Subcutaneous abdominal adipose tissue (tissue), 5 donors: ENCODE results near the gene HLA-DMB.
A peak's percentile ranks its signal among the peaks of the same experiment; 100 is the strongest.

Source experiments
- H3K27ac ChIP-seq: one replicate; pipeline ENCODE4 v1.7.0; 2013; ENCODE audit warnings: low read depth, mild to moderate bottlenecking, inconsistent platforms, low read length, moderate library complexity
- H3K27me3 ChIP-seq, 5 donors: one replicate each; pipeline ENCODE4 v1.7.0; 2013; ENCODE audit warnings: low read length in 5 of 5, inconsistent platforms in 1 of 5; ENCODE audit not compliant: control insufficient read depth in 5 of 5, insufficient read depth in 4 of 5
- H3K36me3 ChIP-seq, 5 donors: one replicate each; pipeline ENCODE4 v1.7.0; 2013; ENCODE audit warnings: low read length in 5 of 5; ENCODE audit not compliant: control insufficient read depth in 5 of 5, insufficient read depth in 5 of 5
- H3K4me1 ChIP-seq, 5 donors: one replicate each; pipeline ENCODE4 v1.7.0; 2013; ENCODE audit warnings: low read length in 5 of 5, mild to moderate bottlenecking in 3 of 5, moderate library complexity in 1 of 5; ENCODE audit not compliant: control insufficient read depth in 5 of 5, insufficient read depth in 5 of 5
- H3K4me3 ChIP-seq, 5 donors: one replicate each; pipeline ENCODE4 v1.7.0; 2013; ENCODE audit warnings: low read length in 5 of 5, low read depth in 1 of 5
- H3K9ac ChIP-seq, 5 donors: one replicate each; pipeline ENCODE4 v1.7.0; 2013; ENCODE audit warnings: low read length in 5 of 5, mild to moderate bottlenecking in 4 of 5, moderate library complexity in 3 of 5
- H3K9me3 ChIP-seq, 5 donors: one replicate each; pipeline ENCODE4 v1.7.0; 2013; ENCODE audit warnings: low read length in 5 of 5; ENCODE audit not compliant: control insufficient read depth in 5 of 5
- donor health status: healthy.
- donor health status: healthy.
- donor health status: healthy.
- donor health status: healthy.
- donor health status: healthy.

HLA-DMB gene

DNA sequence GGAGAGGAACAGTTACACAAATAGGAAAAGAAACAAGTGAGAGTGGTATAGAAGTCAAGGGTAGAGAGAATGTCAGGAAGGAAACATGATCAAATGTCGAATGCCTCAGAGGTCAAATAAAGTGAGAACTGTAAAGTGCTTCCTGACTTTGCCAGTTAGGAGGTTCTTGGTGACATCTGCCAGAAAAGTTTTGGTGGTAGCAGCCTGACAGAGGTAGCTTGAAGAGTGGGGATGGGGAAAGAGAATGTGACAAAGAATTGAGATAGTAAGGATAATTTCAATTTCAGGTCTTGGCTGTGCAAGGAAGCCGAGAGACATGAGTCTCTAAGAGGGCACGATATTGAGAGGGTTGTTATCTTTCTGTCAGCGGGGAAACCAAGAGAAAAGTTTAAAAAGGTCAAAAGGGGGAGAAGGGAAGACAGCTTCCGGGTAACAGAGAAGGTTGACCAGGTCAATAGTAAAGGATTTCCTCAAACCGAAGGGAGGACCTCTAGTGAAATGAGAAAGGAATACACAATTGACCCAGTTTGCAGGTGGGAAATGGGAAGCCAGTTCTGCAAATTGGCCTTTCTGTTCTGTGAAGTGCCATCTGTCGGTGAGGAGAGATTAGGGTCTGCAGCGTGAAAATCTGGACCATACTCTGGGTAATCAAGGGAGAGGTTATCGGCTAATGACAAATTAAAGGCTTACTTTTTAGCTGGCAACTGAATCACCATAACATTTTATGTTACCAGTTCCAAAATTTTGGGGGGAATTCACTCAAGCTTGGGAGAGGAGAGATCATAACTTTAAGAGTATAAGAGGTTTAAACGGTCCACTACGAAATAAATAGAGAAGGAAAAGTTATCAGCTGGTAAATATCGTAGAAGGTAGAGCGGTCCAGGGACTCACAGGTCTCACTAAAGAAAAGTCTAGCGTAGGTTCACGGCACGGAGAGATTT, 26.6 kb upstream of the HLA-DMB start:
- H3K9ac ChIP-seq = peak overlapping the region; percentile 76 to 100 (median 99)
- H3K27ac ChIP-seq = peak overlapping the region; percentile 100
- peak overlapping the region; percentile 86 to 99 (median 97) for H3K4me3 ChIP-seq
- H3K36me3 ChIP-seq = peaks cover 0 to 1% (median 0%) of the 10 kb centered on the region in 5 donors
- peaks cover 12 to 46% (median 39%) of the 10 kb centered on the region in 5 donors for H3K4me1 ChIP-seq
- peaks cover 0 to 2% (median 0%) of the 10 kb centered on the region in 5 donors for H3K27me3 ChIP-seq
- H3K9me3 ChIP-seq = no peaks in the 10 kb centered on the region

DNA sequence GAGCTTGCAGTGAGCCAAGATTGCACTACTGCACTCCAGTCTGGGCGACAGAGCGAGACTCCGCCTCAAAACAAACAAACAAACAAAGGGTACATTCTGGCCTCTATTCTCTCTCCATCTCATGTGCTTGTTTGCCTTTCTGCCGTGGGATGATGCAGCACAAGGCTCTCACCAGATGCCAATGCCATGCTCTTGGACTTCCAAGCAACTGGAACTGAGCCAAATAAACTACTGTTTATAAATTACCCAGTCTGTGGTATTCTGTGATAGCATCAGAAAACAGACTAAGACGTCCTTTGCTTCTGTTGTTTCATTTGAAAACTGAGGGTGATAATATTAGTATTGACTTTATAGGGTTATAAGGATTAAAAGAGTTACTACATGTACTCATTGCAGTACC, 23.9 kb upstream of the HLA-DMB start:
- Histone ChIP-seq H3K27ac (no peak overlapping the region), H3K4me1 (peaks cover 6 to 36% (median 35%) of the 10 kb centered on the region in 5 donors), H3K9me3 (no peaks in the 10 kb centered on the region), H3K36me3 (no peaks in the 10 kb centered on the region), H3K27me3 (no peaks in the 10 kb centered on the region), H3K4me3 (no peak overlapping the region), H3K9ac (no peak overlapping the region)

DNA sequence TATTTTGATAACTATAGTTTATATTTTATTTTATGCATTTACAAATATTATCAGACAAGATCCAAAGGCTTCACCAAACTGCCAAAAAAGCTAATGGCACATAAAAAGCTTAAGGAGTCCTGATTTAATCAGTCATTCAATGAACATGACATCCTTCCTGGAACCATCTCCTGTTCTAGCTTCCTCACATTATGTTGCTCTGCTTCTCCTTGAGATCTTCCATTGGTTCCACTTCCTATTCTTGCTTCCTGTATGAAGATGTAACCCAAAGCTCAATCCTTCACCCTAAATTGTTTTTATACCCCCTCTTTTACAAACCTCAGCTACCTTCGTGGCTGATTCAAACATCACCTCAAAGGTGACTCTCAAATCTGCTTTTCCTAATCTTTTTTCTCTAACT, 23.0 kb upstream of the HLA-DMB start:
- Histone ChIP-seq H3K27me3 (no peaks in the 10 kb centered on the region), H3K9ac (no peak overlapping the region), H3K9me3 (no peaks in the 10 kb centered on the region), H3K36me3 (no peaks in the 10 kb centered on the region), H3K27ac (no peak overlapping the region), H3K4me1 (peaks cover 3 to 29% (median 28%) of the 10 kb centered on the region in 5 donors), H3K4me3 (no peak overlapping the region)

DNA sequence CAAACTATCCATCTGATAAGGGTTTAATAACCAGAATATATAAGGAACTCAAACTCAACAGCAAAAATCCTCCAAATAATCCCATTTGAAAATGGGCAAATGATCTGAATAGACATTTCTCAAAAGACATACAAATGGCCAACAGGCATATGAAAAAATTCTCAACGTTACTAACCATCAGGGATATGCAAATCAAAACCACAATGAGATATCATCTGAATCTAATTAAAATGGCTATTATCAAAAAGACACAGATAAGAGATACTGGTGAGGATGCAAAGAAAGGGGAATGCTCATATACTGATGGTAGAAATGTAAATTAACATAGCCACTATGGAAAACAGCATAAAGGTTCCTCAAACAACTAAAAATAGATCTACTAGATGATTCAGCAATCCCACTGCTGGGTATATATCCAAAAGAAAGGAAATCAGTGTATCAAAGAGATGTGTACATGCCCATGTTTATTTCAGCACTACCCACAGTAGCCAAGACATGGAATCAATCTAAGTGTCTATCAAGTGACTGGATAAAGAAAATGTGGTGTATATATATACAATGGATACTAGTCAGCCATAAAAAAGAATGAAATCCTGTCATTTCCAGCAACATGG, 21.5 kb upstream of the HLA-DMB start:
- H3K9me3 ChIP-seq = no peaks in the 10 kb centered on the region
- H3K27ac ChIP-seq = no peak overlapping the region
- H3K36me3 ChIP-seq = no peaks in the 10 kb centered on the region
- peaks cover 2 to 26% (median 22%) of the 10 kb centered on the region in 5 donors for H3K4me1 ChIP-seq
- no peaks in the 10 kb centered on the region for H3K27me3 ChIP-seq
- H3K9ac ChIP-seq = no peak overlapping the region
- H3K4me3 ChIP-seq = no peak overlapping the region

DNA sequence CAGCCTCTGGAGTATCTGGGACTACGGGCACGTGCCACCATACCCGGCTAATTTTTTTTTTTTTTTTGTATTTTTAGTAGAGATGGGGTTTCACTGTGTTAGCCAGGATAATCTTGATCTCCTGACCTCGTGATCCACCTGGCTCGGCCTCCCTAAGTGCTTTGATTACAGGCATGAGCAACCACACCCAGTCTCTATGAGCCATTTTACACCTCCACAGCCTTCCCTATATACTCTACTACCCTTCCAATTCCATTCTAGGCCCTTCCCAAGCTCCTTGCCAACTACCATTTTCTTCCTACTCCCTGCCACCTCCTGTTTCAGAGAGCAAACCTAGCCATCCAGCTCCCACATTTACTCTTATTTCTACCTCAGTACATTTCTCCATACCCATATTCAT, 19.7 kb upstream of the HLA-DMB start:
- Histone ChIP-seq H3K4me3 (no peak overlapping the region), H3K9ac (no peak overlapping the region), H3K27ac (no peak overlapping the region), H3K4me1 (peaks cover 0 to 14% (median 12%) of the 10 kb centered on the region in 5 donors), H3K36me3 (no peaks in the 10 kb centered on the region), H3K27me3 (no peaks in the 10 kb centered on the region), H3K9me3 (no peaks in the 10 kb centered on the region)

DNA sequence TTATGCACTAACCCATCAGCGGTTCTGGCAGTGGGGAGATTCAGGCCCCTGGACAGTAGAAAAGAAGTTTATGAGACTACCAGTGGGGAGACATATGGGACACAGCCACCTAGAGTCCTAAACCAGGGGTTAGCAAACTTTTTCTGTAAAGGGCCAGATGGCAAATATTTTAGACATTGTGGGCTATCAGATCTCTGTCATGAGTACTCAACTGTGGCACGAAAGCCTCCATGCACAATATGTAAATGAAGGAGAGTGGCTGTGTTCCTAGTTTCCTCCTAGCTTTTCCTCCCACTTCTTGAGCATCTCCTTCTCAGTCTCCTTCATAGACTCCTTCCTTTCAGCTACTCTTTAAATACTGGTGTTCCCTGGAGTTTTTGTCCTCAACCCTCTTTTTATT, 15.3 kb upstream of the HLA-DMB start:
- Histone ChIP-seq H3K4me1 (peaks cover 2 to 42% (median 21%) of the 10 kb centered on the region in 5 donors), H3K9me3 (no peaks in the 10 kb centered on the region), H3K36me3 (no peaks in the 10 kb centered on the region), H3K4me3 (no peak overlapping the region), H3K27me3 (no peaks in the 10 kb centered on the region), H3K27ac (no peak overlapping the region), H3K9ac (no peak overlapping the region)

DNA sequence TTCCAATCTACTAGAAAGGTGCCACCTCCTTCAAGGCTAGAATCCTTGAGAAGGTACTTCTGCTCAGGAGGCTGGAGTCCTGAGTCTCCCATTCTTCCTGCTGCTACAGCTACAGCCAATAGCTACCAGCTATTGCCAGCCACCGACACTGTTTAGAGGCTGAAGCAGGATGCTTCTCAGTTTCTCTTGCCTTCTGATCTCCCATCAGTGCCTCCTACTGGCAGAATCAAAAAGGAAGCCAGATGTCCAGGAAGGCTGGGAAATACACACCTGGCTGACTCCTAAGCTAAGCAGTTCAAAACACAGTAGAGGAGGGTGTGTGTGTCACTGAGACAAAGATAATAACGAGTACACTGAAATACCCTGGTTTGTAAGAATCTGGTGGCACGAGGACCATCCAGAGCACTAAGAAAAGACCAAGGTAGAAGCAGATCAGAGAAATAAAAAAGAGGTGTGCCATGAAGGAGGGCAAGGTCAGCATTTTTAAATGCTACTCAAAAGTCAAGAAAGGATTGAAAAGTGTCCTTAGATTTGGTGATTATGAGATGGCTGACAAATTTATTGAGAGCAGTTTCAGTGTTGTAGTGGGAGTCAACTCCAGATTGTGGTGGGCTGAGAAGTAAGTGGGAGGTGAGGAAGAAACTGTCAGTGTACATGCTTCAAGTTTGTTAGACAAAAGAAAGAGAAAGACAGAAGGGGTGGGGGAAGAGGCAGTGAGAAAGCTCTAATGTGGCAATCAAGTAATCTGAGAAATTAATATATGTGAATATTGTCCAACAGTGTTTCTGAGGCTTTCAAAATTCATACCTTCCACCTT, 14.4 kb upstream of the HLA-DMB start:
- H3K9me3 ChIP-seq = no peaks in the 10 kb centered on the region
- no peak overlapping the region for H3K4me3 ChIP-seq
- peaks cover 2 to 51% (median 28%) of the 10 kb centered on the region in 5 donors for H3K4me1 ChIP-seq
- no peak overlapping the region for H3K9ac ChIP-seq
- no peak overlapping the region for H3K27ac ChIP-seq
- no peaks in the 10 kb centered on the region for H3K27me3 ChIP-seq
- peaks cover 0 to under 1% (median 0%) of the 10 kb centered on the region in 5 donors for H3K36me3 ChIP-seq

DNA sequence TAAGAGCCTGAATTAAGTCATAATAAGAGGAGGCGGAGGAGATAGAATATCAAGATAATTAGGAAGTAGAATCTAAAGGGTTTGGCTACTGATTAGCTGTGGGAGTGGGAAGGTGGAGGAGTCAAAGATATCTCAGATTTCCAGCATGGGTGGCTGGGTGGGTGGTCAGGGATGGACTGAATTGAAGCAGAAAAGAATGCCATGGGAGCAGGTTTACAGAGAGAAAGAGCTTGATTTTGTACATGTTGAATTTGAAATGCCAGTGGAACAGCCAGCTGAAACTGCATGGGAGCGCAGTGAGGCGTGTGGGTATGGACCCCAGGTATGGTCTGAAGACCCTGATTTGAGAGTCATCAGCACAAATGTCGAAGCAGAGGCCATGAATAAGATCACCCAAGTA, 13.4 kb upstream of the HLA-DMB start:
- H3K27me3 ChIP-seq = no peaks in the 10 kb centered on the region
- H3K4me1 ChIP-seq = peaks cover 2 to 59% (median 30%) of the 10 kb centered on the region in 5 donors
- no peak overlapping the region for H3K4me3 ChIP-seq
- H3K9me3 ChIP-seq = no peaks in the 10 kb centered on the region
- H3K36me3 ChIP-seq = peaks cover 0 to 5% (median 3%) of the 10 kb centered on the region in 5 donors
- no peak overlapping the region for H3K9ac ChIP-seq
- no peak overlapping the region for H3K27ac ChIP-seq

DNA sequence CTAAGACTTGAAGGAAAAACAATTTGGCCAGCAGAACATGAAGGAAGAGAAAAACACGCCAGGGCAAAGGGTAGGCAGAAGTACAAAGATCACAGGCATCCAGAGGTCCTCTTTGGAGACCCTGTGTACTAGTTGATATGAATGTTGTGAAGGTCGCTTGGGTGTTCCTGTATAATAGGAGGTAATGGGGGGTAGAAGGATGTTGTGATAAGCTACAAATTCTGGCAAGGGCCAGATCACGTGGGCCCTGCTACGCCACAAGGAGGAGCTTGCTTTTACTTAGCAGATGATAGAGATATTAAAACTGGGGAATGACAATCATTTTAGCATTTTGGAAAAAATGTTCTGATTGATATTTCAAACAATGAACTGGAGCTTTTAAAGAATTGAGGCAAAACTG, 12.9 kb upstream of the HLA-DMB start:
- Histone ChIP-seq H3K27me3 (no peaks in the 10 kb centered on the region), H3K9ac (no peak overlapping the region), H3K4me1 (peaks cover 2 to 64% (median 30%) of the 10 kb centered on the region in 5 donors), H3K4me3 (no peak overlapping the region), H3K9me3 (no peaks in the 10 kb centered on the region), H3K36me3 (peaks cover 0 to 9% (median 3%) of the 10 kb centered on the region in 5 donors), H3K27ac (no peak overlapping the region)
